Large intestine (tissue), 3 donors: ENCODE measurements around the gene C2CD5. TPM values are rescaled to one million over a fixed set of nuclear protein-coding genes. Genes with fewer than 3 reads are reported as not detected.
"Not testable (repeated sequence)": the region's sequence is repeated elsewhere in the genome, so short reads cannot be mapped to it uniquely, and the experiment has no call there.

Source experiments
- DNase-seq, 2 donors: peaks; one replicate each; pipeline versions ENCODE4 v3.0.0 to v3.0.0-alpha.2; 2013
- H3K27ac ChIP-seq: one replicate; pipeline ENCODE4 v1.5.1; 2013; ENCODE audit warnings: low read length
- H3K27me3 ChIP-seq: 2 replicates; pipeline ENCODE4 v1.6.1; 2013; ENCODE audit warnings: low read length; ENCODE audit not compliant: control insufficient read depth, insufficient read depth
- H3K36me3 ChIP-seq: 2 replicates; pipeline ENCODE4 v1.6.1; 2013; ENCODE audit warnings: low read length; ENCODE audit not compliant: control insufficient read depth, insufficient read depth
- H3K4me1 ChIP-seq: one replicate; pipeline ENCODE4 v1.6.1; 2013; ENCODE audit warnings: low read length; ENCODE audit not compliant: control insufficient read depth, insufficient read depth
- H3K4me3 ChIP-seq: one replicate; pipeline ENCODE4 v1.5.1; 2013; ENCODE audit warnings: low read length
- H3K9me3 ChIP-seq: one replicate; pipeline ENCODE4 v1.6.1; 2013; ENCODE audit warnings: mild to moderate bottlenecking, low read depth, low read length, moderate library complexity; ENCODE audit not compliant: control insufficient read depth
- WGBS: methylation state at CpG from one replicate; pipeline ENCODE4 v1.1.5; 2013; ENCODE audit warnings: low lambda C conversion rate; ENCODE audit not compliant: insufficient coverage; 5-methylcytosine and 5-hydroxymethylcytosine counted together
- polyA plus RNA-seq: library from polyadenylated mRNA; unstranded; fragments of 120-200 nt; gene quantifications from one replicate; pipeline ENCODE4 v1.2.1, GENCODE V29; 2013

C2CD5 gene
- polyA plus RNA-seq, 1 donor = 61.6 TPM

GRCh38 chr12:22481547-22482104 is 62.7 kb downstream of the C2CD5 start:
- peaks cover 38% of the 10 kb centered on the region for H3K36me3 ChIP-seq

DNA sequence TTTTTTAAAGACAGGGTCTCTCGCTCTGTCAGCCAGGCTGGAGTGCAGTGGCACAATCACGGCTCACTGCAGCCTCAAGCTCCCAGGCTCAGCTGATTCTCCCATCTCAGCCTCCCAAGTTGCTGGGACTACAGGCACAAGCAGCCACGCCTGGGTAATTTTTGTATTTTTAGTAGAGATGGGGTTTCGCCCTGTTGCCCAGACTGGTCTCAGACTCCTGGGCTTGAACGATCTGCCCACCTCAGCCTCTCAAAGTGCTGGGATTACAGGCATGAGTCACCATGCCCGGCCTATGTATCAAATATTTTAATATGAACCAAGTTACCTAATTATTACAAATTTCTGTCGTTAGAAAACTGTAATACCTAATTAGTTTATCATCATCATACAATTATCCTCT is 63.5 kb downstream of the C2CD5 start:
- not testable (repeated sequence) for DNase-seq, H3K27me3 ChIP-seq, H3K4me1 ChIP-seq, H3K9me3 ChIP-seq, H3K4me3 ChIP-seq, H3K27ac ChIP-seq
- WGBS = 100% methylated on average over 1 of the region's 7 CpGs
- peaks cover 36% of the 10 kb centered on the region for H3K36me3 ChIP-seq

More at GRCh38 chr12:22481547-22482104, 62.7 kb downstream of the C2CD5 start:
- WGBS = no CpG with 5 or more reads among the region's 5 CpGs
- H3K4me3 ChIP-seq = no peak overlapping the region
- no peaks in the 10 kb centered on the region for H3K4me1 ChIP-seq
- no peaks in the 10 kb centered on the region for H3K27me3 ChIP-seq
- no peak for DNase-seq
- no peak overlapping the region for H3K27ac ChIP-seq
- H3K9me3 ChIP-seq = no peaks in the 10 kb centered on the region

- Histone ChIP-seq H3K36me3 (peaks cover 36% of the 10 kb centered on the region), H3K9me3 (no peaks in the 10 kb centered on the region), H3K4me1 (no peaks in the 10 kb centered on the region), H3K27me3 (no peaks in the 10 kb centered on the region), H3K4me3 (no peak overlapping the region), H3K27ac (no peak overlapping the region)
- no peak for DNase-seq
- WGBS = no CpG with 5 or more reads among the region's 3 CpGs
Measured at GRCh38 chr12:22480016-22480415, 64.3 kb downstream of the C2CD5 start.

DNA sequence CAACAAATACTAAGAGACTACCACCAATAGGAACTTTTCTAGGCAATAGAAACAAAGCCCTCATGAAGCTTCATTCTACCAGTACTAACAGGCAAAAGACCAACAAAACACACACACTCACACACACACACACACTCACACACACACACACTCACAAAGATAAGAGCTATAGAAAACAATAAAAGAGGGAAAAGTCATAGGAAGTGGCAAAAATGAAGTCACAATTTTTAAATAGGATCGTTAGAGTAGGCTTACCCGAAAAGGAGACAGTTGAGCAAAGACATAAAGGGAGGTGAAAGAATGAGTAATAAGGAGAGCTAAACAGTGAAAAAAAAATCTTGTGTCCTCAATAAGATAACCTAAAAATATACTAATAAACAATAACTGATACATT is 66.5 kb downstream of the C2CD5 start:
- DNase-seq = no peak
- Histone ChIP-seq H3K9me3 (no peaks in the 10 kb centered on the region), H3K4me1 (no peaks in the 10 kb centered on the region), H3K36me3 (peaks cover 35% of the 10 kb centered on the region), H3K27ac (no peak overlapping the region), H3K4me3 (no peak overlapping the region), H3K27me3 (no peaks in the 10 kb centered on the region)
- WGBS = 100% methylated on average over 2 of the region's 2 CpGs

DNA sequence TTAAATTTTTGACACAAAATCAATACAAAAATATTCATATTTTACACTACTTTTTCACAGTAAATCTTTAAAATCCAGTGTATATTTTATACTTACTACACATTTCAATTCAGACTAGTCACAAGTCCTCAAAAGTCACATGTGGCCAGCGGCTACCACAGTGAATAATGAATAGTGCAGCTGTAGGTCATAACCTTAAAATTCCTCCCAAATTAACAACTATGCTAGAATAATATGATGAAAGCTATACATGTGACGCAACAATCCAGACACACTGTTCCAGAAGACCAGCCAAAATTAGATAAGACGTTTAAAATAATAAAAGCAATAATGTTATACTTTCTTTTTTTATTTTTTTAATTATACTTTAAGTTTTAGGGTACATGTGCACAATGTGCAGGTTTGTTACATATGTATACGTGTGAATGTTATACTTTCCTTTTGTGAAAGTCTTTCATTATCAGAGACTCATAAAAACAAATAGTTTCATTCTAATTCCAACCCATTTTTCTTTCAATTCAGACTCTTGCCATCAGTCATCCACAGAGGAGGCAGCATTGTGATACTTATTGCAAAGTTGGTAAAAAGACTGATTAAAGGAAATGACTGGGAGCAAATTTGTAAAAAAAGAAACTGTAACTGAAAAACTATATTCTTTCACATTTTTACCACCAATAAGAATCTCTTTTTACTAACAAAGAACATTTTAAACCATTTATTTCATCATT is 67.0 kb downstream of the C2CD5 start:
- Histone ChIP-seq H3K9me3 (no peaks in the 10 kb centered on the region), H3K36me3 (peaks cover 33% of the 10 kb centered on the region), H3K4me1 (no peaks in the 10 kb centered on the region), H3K4me3 (no peak overlapping the region), H3K27ac (no peak overlapping the region), H3K27me3 (no peaks in the 10 kb centered on the region)
- 93% methylated on average over 3 of the region's 4 CpGs for WGBS
- no peak for DNase-seq

DNA sequence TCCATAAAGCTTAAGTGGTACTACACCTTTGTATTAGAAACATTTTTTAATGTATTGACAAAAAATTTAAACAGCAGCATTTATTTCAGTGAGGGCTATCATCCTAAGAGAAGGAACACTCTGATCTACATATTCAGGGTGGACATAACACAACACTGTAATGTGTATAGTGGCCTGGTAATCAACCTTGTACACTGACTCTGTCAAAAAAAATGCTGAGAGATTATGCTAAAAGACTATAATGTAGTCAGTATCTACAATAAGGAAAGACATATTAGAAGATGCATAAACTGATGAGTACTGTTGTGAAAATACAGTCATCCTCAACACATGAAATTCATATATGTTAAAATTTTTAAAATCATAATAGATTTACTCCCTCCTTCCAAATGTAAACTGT is 68.2 kb downstream of the C2CD5 start:
- no peak for DNase-seq
- H3K4me1 ChIP-seq = no peaks in the 10 kb centered on the region

DNA sequence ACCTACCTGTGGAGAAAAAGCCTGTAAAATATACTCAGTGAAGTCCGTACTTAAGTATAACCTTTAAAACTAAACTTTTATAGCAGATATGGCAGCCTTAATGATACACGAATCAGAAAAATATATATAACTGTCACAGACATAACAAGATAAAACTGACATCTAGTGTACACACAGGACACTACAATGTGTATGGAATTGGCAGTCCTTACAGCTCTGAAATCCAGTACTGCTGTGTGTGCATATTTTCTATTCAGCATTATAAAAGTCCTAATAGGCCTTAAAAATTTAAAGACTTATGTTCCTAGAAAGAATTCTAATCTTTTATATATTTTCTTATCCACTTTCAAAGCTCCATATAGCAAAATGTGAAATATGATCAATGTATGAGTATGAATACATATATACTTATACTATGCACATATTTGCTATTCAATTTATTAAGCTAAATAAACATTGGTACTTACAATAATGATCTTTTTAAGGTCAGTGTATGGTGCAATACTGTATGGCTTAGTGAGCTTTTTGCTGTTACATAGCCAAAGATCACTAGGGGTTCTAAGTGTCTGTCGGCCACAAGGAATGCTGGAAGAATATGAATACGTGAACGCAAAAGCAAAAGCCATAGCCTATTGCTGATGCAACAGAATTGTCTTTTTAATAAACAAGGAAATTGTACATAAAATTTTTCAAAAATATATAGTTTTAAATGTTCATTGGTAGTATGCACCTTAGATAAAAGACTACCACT is 69.2 kb downstream of the C2CD5 start:
- 90% methylated on average over 2 of the region's 5 CpGs for WGBS
- H3K36me3 ChIP-seq = peaks cover 33% of the 10 kb centered on the region

More for the DNA sequence above, 68.2 kb downstream of the C2CD5 start:
- Histone ChIP-seq H3K9me3 (no peaks in the 10 kb centered on the region), H3K4me3 (no peak overlapping the region), H3K27me3 (no peaks in the 10 kb centered on the region), H3K27ac (no peak overlapping the region), H3K36me3 (peaks cover 26% of the 10 kb centered on the region)

DNA sequence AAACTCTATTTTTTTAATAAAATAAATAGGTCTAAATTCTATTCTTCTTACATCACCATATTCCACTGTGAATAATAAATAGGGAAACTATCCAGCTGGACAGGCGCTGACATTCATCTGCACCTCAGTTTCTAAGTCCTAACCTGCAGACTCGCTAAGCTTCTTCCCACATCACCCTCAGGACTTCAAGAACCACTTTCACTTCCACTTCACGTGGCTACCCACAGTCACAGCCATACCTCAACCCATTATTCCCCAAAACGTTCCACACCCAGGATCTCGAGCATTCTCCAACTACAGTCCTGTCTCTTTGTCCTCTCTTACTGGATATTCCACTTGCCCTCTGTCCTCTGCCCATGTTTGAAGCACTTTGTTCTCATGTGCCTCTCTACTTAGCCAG is 71.1 kb downstream of the C2CD5 start:
- Histone ChIP-seq H3K4me1 (no peaks in the 10 kb centered on the region), H3K36me3 (peaks cover 32% of the 10 kb centered on the region), H3K27ac (no peak overlapping the region), H3K27me3 (no peaks in the 10 kb centered on the region), H3K9me3 (no peaks in the 10 kb centered on the region), H3K4me3 (no peak overlapping the region)
- DNase-seq = no peak
- WGBS = 74% methylated on average over 3 of the region's 5 CpGs

More for the DNA sequence above, 69.2 kb downstream of the C2CD5 start:
- Histone ChIP-seq H3K9me3 (no peaks in the 10 kb centered on the region), H3K4me1 (no peaks in the 10 kb centered on the region), H3K27ac (no peak overlapping the region), H3K4me3 (no peak overlapping the region), H3K27me3 (no peaks in the 10 kb centered on the region)
- DNase-seq = no peak

DNA sequence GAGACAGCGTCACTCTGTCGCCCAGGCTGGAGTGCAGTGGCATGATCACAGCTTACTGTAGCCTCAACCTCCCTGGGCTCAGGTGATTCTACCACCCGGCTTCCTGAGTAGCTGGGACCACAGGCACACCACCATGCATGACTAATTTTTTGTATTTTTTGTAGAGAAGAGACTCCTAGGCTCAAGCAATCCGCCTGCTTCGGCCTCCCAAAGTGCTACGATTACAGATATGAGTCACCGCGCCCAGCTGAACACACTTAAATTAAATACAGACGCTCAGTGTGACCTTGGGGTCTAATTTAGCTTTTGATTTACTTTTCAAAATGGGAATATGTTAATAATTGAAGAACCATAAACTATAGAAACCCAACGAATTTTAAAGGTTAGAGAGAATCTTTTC is 77.2 kb downstream of the C2CD5 start:
- Histone ChIP-seq H3K36me3 (peaks cover 31% of the 10 kb centered on the region), H3K4me3 (no peak overlapping the region), H3K4me1 (no peaks in the 10 kb centered on the region), H3K9me3 (no peaks in the 10 kb centered on the region), H3K27ac (no peak overlapping the region), H3K27me3 (no peaks in the 10 kb centered on the region)
- DNase-seq = no peak
- WGBS = 60% methylated on average over 1 of the region's 10 CpGs

DNA sequence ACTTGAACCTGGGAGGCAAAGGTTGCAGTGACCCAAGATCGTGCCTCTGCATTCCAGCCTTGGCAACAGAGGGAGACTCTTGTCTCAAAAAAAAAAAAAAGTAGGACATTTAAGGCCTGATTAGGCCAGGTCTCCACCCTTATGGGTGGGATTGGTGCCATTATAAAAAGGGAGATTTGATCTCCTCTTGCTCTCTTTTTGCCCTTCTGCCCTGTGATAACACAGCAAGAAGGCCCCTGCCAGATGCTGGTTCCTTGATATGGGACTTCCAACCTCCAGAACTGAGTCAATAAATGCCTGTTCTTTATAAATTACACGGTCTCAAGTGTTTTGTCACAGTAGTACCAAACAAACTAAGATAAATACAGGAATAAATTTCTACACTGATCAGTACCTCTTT is 81.0 kb downstream of the C2CD5 start:
- Histone ChIP-seq H3K27ac (no peak overlapping the region), H3K9me3 (no peaks in the 10 kb centered on the region), H3K4me3 (no peak overlapping the region), H3K4me1 (no peaks in the 10 kb centered on the region), H3K36me3 (peaks cover 13% of the 10 kb centered on the region), H3K27me3 (no peaks in the 10 kb centered on the region)
- 80% methylated on average over 1 of the region's 2 CpGs for WGBS
- no peak for DNase-seq
